ENCODE results near the gene CPEB4. TPM values are rescaled to one million over a fixed set of nuclear protein-coding genes. Genes with fewer than 3 reads are reported as not detected.

The CPEB4 gene
- total and polyA plus RNA-seq, 2 experiments from 2014 or later = 5.9 to 10.2 TPM

GRCh38 chr5:173950829-173951228 is 62.7 kb downstream of the CPEB4 start:
- Histone ChIP-seq H3K4me1 (ENCODE audit: insufficient read depth) (0 out of 2 replicates have a peak, but pooled peaks cover 4% of the 10 kb centered on the region), H2AFZ (no peak overlapping the region), H3K36me3 (ENCODE audit: insufficient read depth) (peaks cover 3% of the 10 kb centered on the region; the same call in 1 of the 2 replicates), H3K4me2 (no peak overlapping the region), H3K9me2 (ENCODE audit: insufficient read depth) (no peaks in the 10 kb centered on the region), H3K4me3 (no peak overlapping the region), H3F3A (replicated peaks; ENCODE audit: low read depth) (no peaks in the 10 kb centered on the region), H3K79me2 (replicated peaks; ENCODE audit: insufficient read depth) (no peaks in the 10 kb centered on the region), H3K27me3 (ENCODE audit: insufficient read depth) (no peaks in the 10 kb centered on the region), H3K27ac (ENCODE audit: low read depth) (no peak overlapping the region), H4K20me1 (replicated peaks; ENCODE audit: insufficient read depth) (no peaks in the 10 kb centered on the region)
- DNase-seq (ENCODE audit: low spot score) (no peak), ATAC-seq (no peak)
- Mint-ChIP-seq H3K4me3 (no peak overlapping the region), H3K9me3 (no peaks in the 10 kb centered on the region), H3K27me3 (ENCODE audit: insufficient read depth, low read depth, poor library complexity) (no peaks in the 10 kb centered on the region), H3K4me1 (no peaks in the 10 kb centered on the region), H3K36me3 (ENCODE audit: low read depth) (peaks cover 31% of the 10 kb centered on the region), H3K27ac (no peak overlapping the region)
- TF ChIP-seq ZNF114 (CRISPR knock-in tag; IDR thresholded peaks at IDR 0.05) (no peak), STAT1 (IDR thresholded peaks at IDR 0.05; ENCODE audit: unreplicated experiment) (no peak), NANOG (IDR thresholded peaks at IDR 0.05; ENCODE audit: borderline replicate concordance) (no peak), ETS1 (IDR thresholded peaks at IDR 0.05) (no peak), JUNB (IDR thresholded peaks at IDR 0.05; ENCODE audit: unreplicated experiment) (no peak), CTCF (conservative IDR thresholded peaks at IDR 0.05; ENCODE audit: low read depth in 2 of 2) (no peak), CREB1 (CRISPR knock-in tag; IDR thresholded peaks at IDR 0.05; ENCODE audit: low read depth) (no peak), EZH2 (IDR thresholded peaks at IDR 0.05; ENCODE audit: low read depth, unreplicated experiment) (no peak), EZH2phosphoT487 (IDR thresholded peaks at IDR 0.05; ENCODE audit: unreplicated experiment) (no peak), POLR2AphosphoS5 (IDR thresholded peaks at IDR 0.05; ENCODE audit: low read depth) (no peak)

GRCh38 chr5:173953528-173954090 is 65.5 kb downstream of the CPEB4 start:
- ATAC-seq (no peak), DNase-seq (ENCODE audit: low spot score) (no peak)
- peaks cover 32% of the 10 kb centered on the region for H3K36me3 Mint-ChIP-seq (ENCODE audit: low read depth)
- no peak overlapping the region for H3K4me3 Mint-ChIP-seq
- Histone ChIP-seq H3K79me2 (replicated peaks; ENCODE audit: insufficient read depth) (no peaks in the 10 kb centered on the region), H3K4me1 (ENCODE audit: insufficient read depth) (no peaks in the 10 kb centered on the region), H3K4me2 (no peak overlapping the region), H4K20me1 (replicated peaks; ENCODE audit: insufficient read depth) (no peaks in the 10 kb centered on the region), H3K27ac (ENCODE audit: low read depth) (no peak overlapping the region), H3K9me2 (ENCODE audit: insufficient read depth) (no peaks in the 10 kb centered on the region), H3F3A (replicated peaks; ENCODE audit: low read depth) (no peaks in the 10 kb centered on the region), H3K36me3 (ENCODE audit: insufficient read depth) (peaks cover 3% of the 10 kb centered on the region; the same call in 1 of the 2 replicates), H3K4me3 (no peak overlapping the region), H2AFZ (no peak overlapping the region), H3K27me3 (ENCODE audit: insufficient read depth) (no peaks in the 10 kb centered on the region)
- peaks cover 4% of the 10 kb centered on the region; the same call in 1 of the 3 replicates for H3K4me1 Mint-ChIP-seq
- H3K27me3 Mint-ChIP-seq (ENCODE audit: insufficient read depth, low read depth, poor library complexity) = peaks cover 3% of the 10 kb centered on the region
- no peaks in the 10 kb centered on the region for H3K9me3 Mint-ChIP-seq
- no peak overlapping the region for H3K27ac Mint-ChIP-seq
- TF ChIP-seq ZNF462 (CRISPR knock-in tag; IDR thresholded peaks at IDR 0.05) = no peak
